ENCODE data around the gene RPL13A. TPM values are rescaled to one million over a fixed set of nuclear protein-coding genes. Genes with fewer than 3 reads are reported as not detected.
A peak's percentile ranks its signal among the peaks of the same experiment; 100 is the strongest.

The RPL13A gene
- total and polyA plus RNA-seq, 9 of the 15 experiments (the other 6 are each of a cell fraction or from before 2014, with no cell fraction given): 1,744 to 5,482 (median 2,949) TPM

DNA sequence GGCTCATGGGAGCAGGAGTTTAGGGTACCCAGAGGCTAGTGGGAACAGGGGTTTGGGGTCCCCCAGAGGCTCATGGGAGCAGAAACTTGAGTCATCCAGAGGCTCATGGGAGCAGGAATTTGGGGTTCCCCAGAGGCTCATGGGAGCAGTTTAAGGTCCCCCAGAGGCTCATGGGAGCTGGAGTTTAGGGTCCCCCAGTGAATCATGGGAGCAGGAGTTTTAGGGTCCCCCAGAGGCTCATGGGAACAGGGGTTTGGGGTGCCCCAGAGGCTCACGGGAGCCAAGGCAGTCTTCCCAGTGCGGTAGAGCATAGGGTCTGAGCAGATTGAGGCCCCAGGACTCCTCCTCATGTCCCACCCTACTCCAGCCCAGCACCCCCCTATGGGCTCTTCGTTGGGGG is 22.0 kb upstream of the RPL13A start (continued):
- TF ChIP-seq, protein P1, sequence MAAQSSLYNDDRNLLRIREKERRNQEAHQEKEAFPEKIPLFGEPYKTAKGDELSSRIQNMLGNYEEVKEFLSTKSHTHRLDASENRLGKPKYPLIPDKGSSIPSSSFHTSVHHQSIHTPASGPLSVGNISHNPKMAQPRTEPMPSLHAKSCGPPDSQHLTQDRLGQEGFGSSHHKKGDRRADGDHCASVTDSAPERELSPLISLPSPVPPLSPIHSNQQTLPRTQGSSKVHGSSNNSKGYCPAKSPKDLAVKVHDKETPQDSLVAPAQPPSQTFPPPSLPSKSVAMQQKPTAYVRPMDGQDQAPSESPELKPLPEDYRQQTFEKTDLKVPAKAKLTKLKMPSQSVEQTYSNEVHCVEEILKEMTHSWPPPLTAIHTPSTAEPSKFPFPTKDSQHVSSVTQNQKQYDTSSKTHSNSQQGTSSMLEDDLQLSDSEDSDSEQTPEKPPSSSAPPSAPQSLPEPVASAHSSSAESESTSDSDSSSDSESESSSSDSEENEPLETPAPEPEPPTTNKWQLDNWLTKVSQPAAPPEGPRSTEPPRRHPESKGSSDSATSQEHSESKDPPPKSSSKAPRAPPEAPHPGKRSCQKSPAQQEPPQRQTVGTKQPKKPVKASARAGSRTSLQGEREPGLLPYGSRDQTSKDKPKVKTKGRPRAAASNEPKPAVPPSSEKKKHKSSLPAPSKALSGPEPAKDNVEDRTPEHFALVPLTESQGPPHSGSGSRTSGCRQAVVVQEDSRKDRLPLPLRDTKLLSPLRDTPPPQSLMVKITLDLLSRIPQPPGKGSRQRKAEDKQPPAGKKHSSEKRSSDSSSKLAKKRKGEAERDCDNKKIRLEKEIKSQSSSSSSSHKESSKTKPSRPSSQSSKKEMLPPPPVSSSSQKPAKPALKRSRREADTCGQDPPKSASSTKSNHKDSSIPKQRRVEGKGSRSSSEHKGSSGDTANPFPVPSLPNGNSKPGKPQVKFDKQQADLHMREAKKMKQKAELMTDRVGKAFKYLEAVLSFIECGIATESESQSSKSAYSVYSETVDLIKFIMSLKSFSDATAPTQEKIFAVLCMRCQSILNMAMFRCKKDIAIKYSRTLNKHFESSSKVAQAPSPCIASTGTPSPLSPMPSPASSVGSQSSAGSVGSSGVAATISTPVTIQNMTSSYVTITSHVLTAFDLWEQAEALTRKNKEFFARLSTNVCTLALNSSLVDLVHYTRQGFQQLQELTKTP (IDR thresholded peaks at IDR 0.05; ENCODE audit: low read depth in 1 of 2, partially characterized antibody in 2 of 2): peak in 1 of 2 experiments; percentile 90
- TF ChIP-seq POLR2A (conservative IDR thresholded peaks at IDR 0.05): no peak
- TF ChIP-seq, protein P2, sequence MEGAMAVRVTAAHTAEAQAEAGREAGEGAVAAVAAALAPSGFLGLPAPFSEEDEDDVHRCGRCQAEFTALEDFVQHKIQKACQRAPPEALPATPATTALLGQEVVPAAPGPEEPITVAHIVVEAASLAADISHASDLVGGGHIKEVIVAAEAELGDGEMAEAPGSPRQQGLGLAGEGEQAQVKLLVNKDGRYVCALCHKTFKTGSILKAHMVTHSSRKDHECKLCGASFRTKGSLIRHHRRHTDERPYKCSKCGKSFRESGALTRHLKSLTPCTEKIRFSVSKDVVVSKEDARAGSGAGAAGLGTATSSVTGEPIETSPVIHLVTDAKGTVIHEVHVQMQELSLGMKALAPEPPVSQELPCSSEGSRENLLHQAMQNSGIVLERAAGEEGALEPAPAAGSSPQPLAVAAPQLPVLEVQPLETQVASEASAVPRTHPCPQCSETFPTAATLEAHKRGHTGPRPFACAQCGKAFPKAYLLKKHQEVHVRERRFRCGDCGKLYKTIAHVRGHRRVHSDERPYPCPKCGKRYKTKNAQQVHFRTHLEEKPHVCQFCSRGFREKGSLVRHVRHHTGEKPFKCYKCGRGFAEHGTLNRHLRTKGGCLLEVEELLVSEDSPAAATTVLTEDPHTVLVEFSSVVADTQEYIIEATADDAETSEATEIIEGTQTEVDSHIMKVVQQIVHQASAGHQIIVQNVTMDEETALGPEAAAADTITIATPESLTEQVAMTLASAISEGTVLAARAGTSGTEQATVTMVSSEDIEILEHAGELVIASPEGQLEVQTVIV (CRISPR knock-in tag; IDR thresholded peaks at IDR 0.05; ENCODE audit: borderline replicate concordance): no peak

DNA sequence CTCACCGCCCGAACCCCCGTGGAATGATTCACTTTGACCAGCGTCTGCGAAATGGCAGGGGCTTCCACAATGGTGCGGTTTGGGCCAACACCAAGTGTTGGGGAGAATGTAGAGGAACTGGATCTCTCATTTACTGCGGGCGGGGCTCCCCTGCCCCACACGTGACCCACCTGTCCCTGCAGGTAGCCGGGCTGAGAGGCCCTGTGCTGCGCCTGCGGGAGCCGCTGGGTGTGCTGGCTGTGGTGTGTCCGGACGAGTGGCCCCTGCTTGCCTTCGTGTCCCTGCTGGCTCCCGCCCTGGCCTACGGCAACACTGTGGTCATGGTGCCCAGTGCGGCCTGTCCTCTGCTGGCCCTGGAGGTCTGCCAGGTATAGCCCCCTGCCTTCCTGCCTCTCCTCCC is 19.2 kb upstream of the RPL13A start:
- POLR2A ChIA-PET: interaction anchor here (0.8 to 1.1 kb wide), 2 partner anchors 27 to 74 kb away, joined by 3 read pairs; no protein-coding TSS in a partner anchor
- Histone ChIP-seq H3K9me1 (ENCODE audit: control insufficient read depth, insufficient read depth, low read length) (no peaks in the 10 kb centered on the region), H3K9me3 (replicated peaks; ENCODE audit: control insufficient read depth, insufficient read depth, low read depth, low read length) (no peaks in the 10 kb centered on the region), H3K36me3 (ENCODE audit: control insufficient read depth, insufficient read depth, low read length) (peaks cover 41% of the 10 kb centered on the region; the same call in 2 of the 3 replicates), H3K9ac (ENCODE audit: insufficient read depth in 1 of 2, low read depth in 2 of 2, low read length in 2 of 2) (peak overlapping the region in 1 of 2 experiments; percentile 58; a peak in 1 of 4 replicates), H4K20me1 (replicated peaks; ENCODE audit: control insufficient read depth, insufficient read depth, low read length) (peaks cover 5% of the 10 kb centered on the region; the same call in 1 of the 2 replicates), H3K4me3 (no peak overlapping the region), H3K4me2 (ENCODE audit: insufficient read depth, low read length) (no peak overlapping the region), H3K27ac (ENCODE audit: extremely low read depth, low read depth, low read length) (no peak overlapping the region), H2AFZ (ENCODE audit: low read depth, low read length) (no peak overlapping the region), H3K79me2 (ENCODE audit: control insufficient read depth, insufficient read depth, low read length) (no peaks in the 10 kb centered on the region), H3K4me1 (replicated peaks in 1 of 2; ENCODE audit: control insufficient read depth in 2 of 2, insufficient read depth in 2 of 2, low read length in 2 of 2) (peaks cover 7 to 34% of the 10 kb centered on the region in 2 experiments; a peak in 4 of 5 replicates), H3K27me3 (ENCODE audit: control insufficient read depth in 2 of 2, insufficient read depth in 2 of 2, low read length in 2 of 2) (no peaks in the 10 kb centered on the region)
- in situ Hi-C loops (cut with MboI) (no loop called here), intact Hi-C loops (cut with micrococcal nuclease) (no loop called here)
- no TSS peak for BruUV-seq (replicated peaks)
- 79% methylated on average over 8 of the region's 19 CpGs for WGBS (ENCODE audit: insufficient coverage, low coverage, missing lambda C conversion rate)
- TF ChIP-seq, protein P3, sequence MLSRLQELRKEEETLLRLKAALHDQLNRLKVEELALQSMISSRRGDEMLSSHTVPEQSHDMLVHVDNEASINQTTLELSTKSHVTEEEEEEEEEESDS (CRISPR knock-in tag; IDR thresholded peaks at IDR 0.05): no peak
- no peak for TF ChIP-seq BDP1 (IDR thresholded peaks at IDR 0.05; ENCODE audit: insufficient read depth, insufficient read length)
- TF ChIP-seq WHSC1 (IDR thresholded peaks at IDR 0.05; ENCODE audit: low read length): no peak
- TF ChIP-seq ZNF41 (CRISPR knock-in tag; conservative IDR thresholded peaks at IDR 0.05): no peak
- TF ChIP-seq PHTF2 (CRISPR knock-in tag; IDR thresholded peaks at IDR 0.05): no peak
- TF ChIP-seq POLR2G (IDR thresholded peaks at IDR 0.05; ENCODE audit: low read depth, low read length): 0 out of 2 replicates have a peak, but pooled peaks have one; percentile 31
- peak; percentile 39; the same call in 1 of the 2 replicates for TF ChIP-seq RBFOX2 (IDR thresholded peaks at IDR 0.05; ENCODE audit: low read depth, low read length)
- TF ChIP-seq, protein P4, sequence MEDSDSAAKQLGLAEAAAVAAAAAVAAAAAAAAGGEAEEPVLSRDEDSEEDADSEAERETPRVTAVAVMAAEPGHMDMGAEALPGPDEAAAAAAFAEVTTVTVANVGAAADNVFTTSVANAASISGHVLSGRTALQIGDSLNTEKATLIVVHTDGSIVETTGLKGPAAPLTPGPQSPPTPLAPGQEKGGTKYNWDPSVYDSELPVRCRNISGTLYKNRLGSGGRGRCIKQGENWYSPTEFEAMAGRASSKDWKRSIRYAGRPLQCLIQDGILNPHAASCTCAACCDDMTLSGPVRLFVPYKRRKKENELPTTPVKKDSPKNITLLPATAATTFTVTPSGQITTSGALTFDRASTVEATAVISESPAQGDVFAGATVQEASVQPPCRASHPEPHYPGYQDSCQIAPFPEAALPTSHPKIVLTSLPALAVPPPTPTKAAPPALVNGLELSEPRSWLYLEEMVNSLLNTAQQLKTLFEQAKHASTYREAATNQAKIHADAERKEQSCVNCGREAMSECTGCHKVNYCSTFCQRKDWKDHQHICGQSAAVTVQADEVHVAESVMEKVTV (CRISPR knock-in tag; IDR thresholded peaks at IDR 0.05): no peak
- ATAC-seq: no peak
- DNase-seq (ENCODE audit: extremely low read depth in 1 of 4, low spot score in 3 of 4): peak in 1 of 4 experiments; percentile 5
- FAIRE-seq: no peak
- CTCF ChIA-PET (ENCODE audit: low intra/inter-chr PET ratio): no interaction called here
